GM12878 (cell line): Measurements from ENCODE around the gene MOGAT2. TPM values are rescaled to one million over a fixed set of nuclear protein-coding genes. Genes with fewer than 3 reads are reported as not detected.

Source experiments
- ATAC-seq: fragments of 200-7000 bp; cut with Tn5 transposase; 3 replicates; pipeline ENCODE4 v1.9.1; 2020; ENCODE audit warnings: mild to moderate bottlenecking, moderate library complexity
- Bru-seq: library from RNA; stranded (reverse); fragments of 400-500 nt; gene quantifications from one replicate; lab custom pipeline; 2021; lab: Mats Ljungman, UMichigan
- BruChase-seq, 2 experiments: library from RNA; stranded (reverse); fragments of 400-500 nt; gene quantifications; one replicate each; lab custom pipeline; 2021; lab: Mats Ljungman, UMichigan
- BruUV-seq: library from RNA; stranded (reverse); fragments of 400-500 nt; replicated peaks from 2 replicates; lab custom pipeline; 2021; lab: Mats Ljungman, UMichigan
- CTCF ChIA-PET: fragments of 300-600 bp; sonication (Branson Sonifier 250); formaldehyde crosslinking; extraction: SDS; loops from one replicate; lab custom pipeline; 2021; ENCODE audit warnings: inconsistent platforms; lab: Yijun Ruan, JAX
- POLR2A ChIA-PET: fragments of 350-600 bp; formaldehyde crosslinking; extraction: SDS; loops from one replicate; lab custom pipeline; 2021; ENCODE audit warnings: inconsistent platforms; lab: Charles Lee
- RAD21 ChIA-PET: fragments of 300-600 bp; sonication (Branson Sonifier 250); formaldehyde crosslinking; loops from one replicate; lab custom pipeline; 2023; ENCODE audit warnings: antibody characterized with exemption; ENCODE audit not compliant: unreplicated experiment; lab: Charles Lee
- SMC1A ChIA-PET: fragments of 300-600 bp; sonication (Branson Sonifier 250); formaldehyde crosslinking; loops from one replicate; lab custom pipeline; 2023; ENCODE audit not compliant: unreplicated experiment, uncharacterized antibody; lab: Charles Lee
- DNase-seq: peaks from one replicate; pipeline ENCODE4 v3.0.0-alpha.2; 2011; ENCODE audit warnings: low read depth, low spot score
- FAIRE-seq: peaks from 3 replicates; lab custom pipeline; 2011; peaks lifted over from hg19 to GRCh38; lab: Jason Lieb, UNC
- H2AFZ ChIP-seq: 2 replicates; pipeline ENCODE4 v1.6.0; 2011; ENCODE audit warnings: low read depth, low read length, control low read depth; ENCODE audit not compliant: control insufficient read depth
- H3K27ac ChIP-seq: 2 replicates; pipeline ENCODE4 v1.5.1; 2011; ENCODE audit warnings: control low read depth; ENCODE audit not compliant: control insufficient read depth, insufficient read depth
- H3K27me3 ChIP-seq, 2 experiments: replicated peaks in 1 of 2; 2 replicates each; pipeline versions ENCODE4 v1.6.0 to v1.6.1; 2011; ENCODE audit warnings: low read length in 1 of 2; ENCODE audit not compliant: control insufficient read depth in 2 of 2, insufficient read depth in 2 of 2
- H3K36me3 ChIP-seq, 2 experiments: 2 replicates each; pipeline ENCODE4 v1.5.1; 2011; ENCODE audit warnings: low read length in 1 of 2; ENCODE audit not compliant: control insufficient read depth in 2 of 2, insufficient read depth in 2 of 2
- H3K4me1 ChIP-seq: 2 replicates; pipeline ENCODE4 v1.6.1; 2011; ENCODE audit warnings: mild to moderate bottlenecking, low read length, moderate library complexity, mixed read lengths; ENCODE audit not compliant: control insufficient read depth, insufficient read depth
- H3K4me2 ChIP-seq: 2 replicates; pipeline ENCODE4 v1.6.0; 2011; ENCODE audit warnings: control low read depth; ENCODE audit not compliant: control insufficient read depth, insufficient read depth
- H3K4me3 ChIP-seq: fragments of 200-600 bp; sonication (generic); 2 replicates; pipeline ENCODE4 v1.5.1; 2016
- H3K79me2 ChIP-seq: 2 replicates; pipeline ENCODE4 v1.6.0; 2011; ENCODE audit warnings: low read length; ENCODE audit not compliant: control insufficient read depth, insufficient read depth
- H3K9ac ChIP-seq: 2 replicates; pipeline ENCODE4 v1.8.0; 2011; ENCODE audit warnings: low read length, control low read depth, mixed read lengths; ENCODE audit not compliant: control insufficient read depth, insufficient read depth
- H3K9me3 ChIP-seq: replicated peaks from 3 replicates; pipeline ENCODE4 v1.5.1; 2011; ENCODE audit warnings: mild to moderate bottlenecking, low read length; ENCODE audit not compliant: control insufficient read depth, insufficient read depth
- H4K20me1 ChIP-seq: 2 replicates; pipeline ENCODE4 v1.6.0; 2011; ENCODE audit not compliant: control insufficient read depth, insufficient read depth
- EED ChIP-seq: sonication (generic); IDR thresholded peaks from 2 replicates; pipeline ENCODE4 v1.6.1; 2016; ENCODE audit warnings: antibody characterized with exemption, low read depth
- FOXK2 ChIP-seq: fragments of 450-650 bp; IDR thresholded peaks from 2 replicates; pipeline ENCODE4 v1.6.1; 2017; ENCODE audit warnings: mild to moderate bottlenecking, moderate library complexity
- IKZF1 ChIP-seq: fragments of 450-650 bp; conservative IDR thresholded peaks from 2 replicates; pipeline ENCODE4 v1.6.1; 2017; ENCODE audit warnings: antibody characterized with exemption, mild to moderate bottlenecking
- KLF5 ChIP-seq: fragments of 450-650 bp; IDR thresholded peaks from 2 replicates; pipeline ENCODE4 v1.6.1; 2014; ENCODE audit warnings: mild to moderate bottlenecking; ENCODE audit not compliant: partially characterized antibody
- LARP7 ChIP-seq: fragments of 450-650 bp; IDR thresholded peaks from 2 replicates; pipeline ENCODE4 v1.6.1; 2017; ENCODE audit warnings: mild to moderate bottlenecking
- MXI1 ChIP-seq: fragments of 150-350 bp; IDR thresholded peaks from 2 replicates; pipeline ENCODE4 v1.6.1; 2011; ENCODE audit warnings: low read depth, mild to moderate bottlenecking, inconsistent platforms, low read length, improper control_type of control experiment
- NR2F1 ChIP-seq: fragments of 450-650 bp; conservative IDR thresholded peaks from 2 replicates; pipeline ENCODE4 v1.6.1; 2017; ENCODE audit warnings: mild to moderate bottlenecking
- RAD21 ChIP-seq: IDR thresholded peaks from 2 replicates; pipeline ENCODE4 v1.6.1; 2011; ENCODE audit warnings: mild to moderate bottlenecking, low read depth, low read length, moderate library complexity; ENCODE audit not compliant: insufficient read depth
- RCOR1 ChIP-seq: conservative IDR thresholded peaks from 2 replicates; pipeline ENCODE4 v1.6.1; 2012; ENCODE audit warnings: low read depth, low read length, improper control_type of control experiment
- WGBS: methylation state at CpG from one replicate; pipeline ENCODE4 v1.1.6; 2016; ENCODE audit warnings: low lambda C conversion rate; ENCODE audit not compliant: insufficient replicate concordance, insufficient coverage; ENCODE audit errors: missing lambda C conversion rate; 5-methylcytosine and 5-hydroxymethylcytosine counted together
- in situ Hi-C: fragments of 300-500 bp; cut with MboI; formaldehyde crosslinking; loops from 9 replicates; pipeline ENCODE4 v1.14.3; 2018; ENCODE audit warnings: mixed read lengths
- intact Hi-C: fragments of 100-400 bp; cut with micrococcal nuclease; formaldehyde crosslinking; loops from one replicate; pipeline ENCODE4 v1.14.2; 2022; ENCODE audit not compliant: unreplicated experiment
- long read RNA-seq, 2 experiments: library from polyadenylated mRNA; unstranded; transcript quantifications; one replicate each; pipeline ENCODE4 v2.0.0, GENCODE V29; 2019 to 2020
- polyA minus RNA-seq, 3 experiments: library from RNA; depleted of rRNA, polyadenylated mRNA; stranded (reverse); fragments of >200 nt; gene quantifications; 2 replicates each; pipeline ENCODE4 v1.2.3, GENCODE V29; 2011
- polyA plus RNA-seq, 11 experiments: library from polyadenylated mRNA; depleted of rRNA in 4 of 11; unstranded in 6 of 11; stranded (reverse) in 5 of 11; fragments of >200 nt; fragmentation: Nextera tagmentation in 4 of 11; fragmentation: Illumina TruSeq in 1 of 11; extraction: Ambion mirVana in 4 of 11; extraction: Trizol in 1 of 11; gene quantifications; 1 replicate in 1 of 11; 2 replicates in 10 of 11; pipeline versions ENCODE4 v1.2.1 to v1.2.3, GENCODE V29; 2011 to 2016; ENCODE audit warnings: inconsistent platforms in 2 of 11, missing spikeins in 2 of 11, low read depth in 1 of 11
- total RNA-seq, 4 experiments: library from RNA; depleted of rRNA in 3 of 4; stranded (reverse); fragments of >200 nt in 3 of 4; fragmentation: Illumina TruSeq in 1 of 4; extraction: Trizol in 1 of 4; gene quantifications; 2 replicates each; pipeline versions ENCODE4 v1.2.1 to v1.2.3, GENCODE V29; 2013 to 2021
- TF ChIP-seq, protein P1 (sequence below): IDR thresholded peaks from 2 replicates; pipeline ENCODE4 v1.6.1; 2011; ENCODE audit warnings: borderline replicate concordance, low read depth, mild to moderate bottlenecking, moderate library complexity, low read length; ENCODE audit not compliant: insufficient read depth, poor library complexity, severe bottlenecking

Gene MOGAT2
- total RNA-seq (2013; cell fraction: nucleolus; rRNA removed) = 0.27 TPM in 2 replicates
- total RNA-seq (2014; rRNA removed) (0.05 and 0.28 TPM in 2 replicates), total RNA-seq (2014; rRNA removed; fragmentation: Illumina TruSeq; extraction: Trizol) (0.18 and 0.23 TPM in 2 replicates), total RNA-seq (2021) (0.44 and 0.45 TPM in 2 replicates), polyA plus RNA-seq (2011; rRNA removed) (0.24 and 0.45 TPM in 2 replicates), polyA plus RNA-seq (2014; fragmentation: Illumina TruSeq; extraction: Trizol) (0.31 and 0.32 TPM in 2 replicates), polyA plus RNA-seq (2014; fragmentation: Nextera tagmentation; extraction: Ambion mirVana) (under 1 TPM; 0.16 to 0.21 TPM), polyA plus RNA-seq (2014; rRNA removed) (0.18 and 0.22 TPM in 2 replicates), polyA plus RNA-seq (2016; fragmentation: Nextera tagmentation; extraction: Ambion mirVana) (under 1 TPM in 1 of 2 experiments, not detected in 1; 0.15 TPM), polyA minus RNA-seq (2011; rRNA and poly(A)+ RNA removed) (0.66 and 0.72 TPM in 2 replicates), Bru-seq, nascent RNA (percentile 24 among the genes with signal in this experiment), BruChase-seq, experiment 1, labeled RNA remaining after a 6-hour chase (percentile 10 among the genes with signal in this experiment), BruChase-seq, experiment 2, labeled RNA remaining after a 2-hour chase (percentile 19 among the genes with signal in this experiment)
- 0.17 TPM for polyA plus RNA-seq (2011; ENCODE audit: low read depth)
- polyA plus RNA-seq (2011; cell fraction: cytosol; rRNA removed) = 0.49 and 0.57 TPM in 2 replicates
- 0.35 and 0.49 TPM in 2 replicates for polyA plus RNA-seq (2011; cell fraction: nucleus; rRNA removed)
- 0.13 and 0.23 TPM in 2 replicates for polyA plus RNA-seq (2012)
- not detected in 2 replicates for polyA minus RNA-seq (2011; cell fraction: cytosol; rRNA and poly(A)+ RNA removed)
- 0.12 and 0.38 TPM in 2 replicates for polyA minus RNA-seq (2011; cell fraction: nucleus; rRNA and poly(A)+ RNA removed)
- long read RNA-seq, experiment 1 = 0 reads
- long read RNA-seq, experiment 2, partial matches to known transcripts = 0 of 1 reads
- long read RNA-seq, experiment 2, other reads (novel, unspliced or antisense) = 1 of 1 reads

DNA sequence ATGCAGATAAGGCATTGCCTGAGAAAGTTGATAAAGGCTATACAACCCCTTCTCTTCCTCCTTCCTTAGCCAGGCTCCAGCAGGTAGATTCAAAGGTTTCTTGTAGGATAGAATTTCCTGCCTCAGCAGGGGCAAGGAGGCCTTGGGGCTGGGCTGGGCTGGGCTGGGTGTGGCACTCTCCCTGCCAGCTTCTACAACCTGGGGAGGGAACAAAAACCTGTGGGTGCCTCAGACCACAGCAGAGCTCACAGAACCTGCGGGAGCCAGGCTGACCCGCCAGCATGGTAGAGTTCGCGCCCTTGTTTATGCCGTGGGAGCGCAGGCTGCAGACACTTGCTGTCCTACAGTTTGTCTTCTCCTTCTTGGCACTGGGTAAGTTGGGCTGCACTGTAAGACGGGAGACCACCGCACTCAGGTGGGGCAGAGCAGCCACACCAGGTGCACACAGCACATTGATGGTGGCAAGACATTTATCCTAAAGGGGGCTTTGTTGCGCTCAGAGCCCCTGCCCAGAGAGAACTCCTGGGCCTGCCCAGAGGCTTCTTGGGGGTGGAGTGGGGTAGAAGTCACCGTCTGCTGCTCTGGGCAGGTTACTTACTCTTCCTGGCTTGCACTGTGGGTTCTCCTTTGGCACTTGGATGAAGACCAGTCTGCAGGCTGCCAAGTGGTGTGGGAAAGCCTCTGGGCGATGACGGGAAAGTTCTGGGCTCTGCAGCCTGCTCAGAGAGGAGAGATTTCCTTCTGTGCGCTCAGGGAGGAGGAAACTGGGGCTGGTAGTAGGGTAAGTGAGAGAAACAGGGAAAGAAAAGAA lies at the start of gene MOGAT2:
TSS of gene MOGAT2 (plus strand) at position 231 of the 811 bp plus-strand sequence. CDS start at position 282, 51 bp downstream.
- Histone ChIP-seq H3K4me2 (no peak within 1 kb of the TSS; the same call in 1 of the 2 replicates), H3K9me3 (no peaks in the 10 kb centered on the region), H3K36me3 (no peaks in the 10 kb centered on the region), H3K27me3 (no peaks in the 10 kb centered on the region), H3K4me1 (peaks cover 11% of the 10 kb centered on the region), H3K79me2 (no peaks in the 10 kb centered on the region), H3K4me3 (no peak within 1 kb of the TSS), H3K9ac (no peak within 1 kb of the TSS), H2AFZ (peak within 1 kb of the TSS; percentile 15), H3K27ac (no peak within 1 kb of the TSS), H4K20me1 (no peaks in the 10 kb centered on the region)
- POLR2A ChIA-PET = no interaction called here
- SMC1A ChIA-PET = interaction anchor here (0.6 kb wide), 1 partner anchor 1218 kb away, joined by 3 read pairs; no protein-coding TSS in a partner anchor
- CTCF ChIA-PET = interaction anchor here (0.5 to 2.8 kb wide), 2 partner anchors 12 to 25 kb away, joined by 3 to 18 read pairs; no protein-coding TSS in a partner anchor
- DNase-seq (no peak), ATAC-seq (no peak), FAIRE-seq (no peak)
- intact Hi-C loops (loop anchor here (10.0 kb wide), 1 partner anchor 607 kb away; no protein-coding TSS in a partner anchor), in situ Hi-C loops (loop anchor here (10.0 kb wide), 1 partner anchor 147 kb away; no protein-coding TSS in a partner anchor)
- BruUV-seq = no TSS peak
- TF ChIP-seq EED (no peak), KLF5 (no peak), RCOR1 (no peak), LARP7 (no peak), RAD21 (no peak), NR2F1 (no peak), FOXK2 (no peak), MXI1 (no peak), IKZF1 (no peak)
- TF ChIP-seq, protein P1, sequence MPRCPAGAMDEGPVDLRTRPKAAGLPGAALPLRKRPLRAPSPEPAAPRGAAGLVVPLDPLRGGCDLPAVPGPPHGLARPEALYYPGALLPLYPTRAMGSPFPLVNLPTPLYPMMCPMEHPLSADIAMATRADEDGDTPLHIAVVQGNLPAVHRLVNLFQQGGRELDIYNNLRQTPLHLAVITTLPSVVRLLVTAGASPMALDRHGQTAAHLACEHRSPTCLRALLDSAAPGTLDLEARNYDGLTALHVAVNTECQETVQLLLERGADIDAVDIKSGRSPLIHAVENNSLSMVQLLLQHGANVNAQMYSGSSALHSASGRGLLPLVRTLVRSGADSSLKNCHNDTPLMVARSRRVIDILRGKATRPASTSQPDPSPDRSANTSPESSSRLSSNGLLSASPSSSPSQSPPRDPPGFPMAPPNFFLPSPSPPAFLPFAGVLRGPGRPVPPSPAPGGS = no peak
- RAD21 ChIA-PET = no interaction called here
- 88% methylated on average over 13 of the region's 13 CpGs for WGBS
